Testis (tissue), 3 donors: Measurements from ENCODE around the gene DGLUCY. TPM values are rescaled to one million over a fixed set of nuclear protein-coding genes. Genes with fewer than 3 reads are reported as not detected.
"Not testable (repeated sequence)": the region's sequence is repeated elsewhere in the genome, so short reads cannot be mapped to it uniquely, and the experiment has no call there.

Source experiments
- DNase-seq: peaks from one replicate; pipeline ENCODE4 v3.0.0-alpha.2; 2019
- H3K27ac ChIP-seq, 2 donors: fragments of 200-600 bp; sonication (generic); one replicate each; pipeline ENCODE4 v1.5.1; 2019
- H3K27me3 ChIP-seq: fragments of 200-600 bp; sonication (generic); one replicate; pipeline ENCODE4 v1.5.1; 2019
- H3K36me3 ChIP-seq: fragments of 200-600 bp; sonication (generic); one replicate; pipeline ENCODE4 v1.5.1; 2017; ENCODE audit warnings: low read depth; ENCODE audit errors: missing control alignments
- H3K4me1 ChIP-seq: fragments of 200-600 bp; sonication (generic); one replicate; pipeline ENCODE4 v1.5.1; 2019
- H3K4me3 ChIP-seq, 2 donors: fragments of 200-600 bp; sonication (generic); one replicate each; pipeline ENCODE4 v1.5.1; 2017 to 2019
- H3K9me3 ChIP-seq: fragments of 200-600 bp; sonication (generic); one replicate; pipeline ENCODE4 v1.5.1; 2017
- POLR2A ChIP-seq: fragments of 450-650 bp; IDR thresholded peaks from one replicate; pipeline ENCODE4 v1.6.1; 2017; ENCODE audit warnings: antibody characterized with exemption, mild to moderate bottlenecking, moderate library complexity
- WGBS, 2 donors: methylation state at CpG; one replicate each; pipeline ENCODE4 v1.1.5; 2018; 5-methylcytosine and 5-hydroxymethylcytosine counted together
- intact Hi-C: fragments of 100-400 bp; cut with DNase I; formaldehyde crosslinking; loops from one replicate; pipeline ENCODE4 v1.15.1; 2023; ENCODE audit warnings: low total_unique reads
- polyA plus RNA-seq: library from polyadenylated mRNA; stranded (reverse); fragments of 350-450 nt; fragmentation: Illumina TruSeq; extraction: RNeasy Lipid Tissue Mini Kit (QIAGEN cat#74804); gene quantifications from one replicate; pipeline ENCODE4 v1.2.3, GENCODE V29; 2014; ENCODE audit warnings: low read depth, low replicate concordance; ENCODE audit not compliant: insufficient read depth
- total RNA-seq, 2 donors: library from RNA; depleted of rRNA; stranded (reverse); fragments of >200 nt; gene quantifications; one replicate each; pipeline ENCODE4 v1.2.3, GENCODE V29; 2016
- TF ChIP-seq, protein P1 (sequence below), 3 experiments: fragments of 450-650 bp in 2 of 3; fragments of 200-600 bp in 1 of 3; sonication (generic) in 1 of 3; IDR thresholded peaks; one replicate each; pipeline ENCODE4 v1.5.1; 2016 to 2019; ENCODE audit warnings: antibody characterized with exemption in 3 of 3, mild to moderate bottlenecking in 2 of 3, moderate library complexity in 1 of 3

The DGLUCY gene
- total and polyA plus RNA-seq, 3 donors from 2014 or later, result 77.5 to 161 (median 145) TPM

GRCh38 chr14:91118511-91119068, 4.7 kb downstream of the DGLUCY start:
- intact Hi-C loops, result no loop called here
- no peak for DNase-seq
- TF ChIP-seq POLR2A, result no peak
- TF ChIP-seq, protein P1, sequence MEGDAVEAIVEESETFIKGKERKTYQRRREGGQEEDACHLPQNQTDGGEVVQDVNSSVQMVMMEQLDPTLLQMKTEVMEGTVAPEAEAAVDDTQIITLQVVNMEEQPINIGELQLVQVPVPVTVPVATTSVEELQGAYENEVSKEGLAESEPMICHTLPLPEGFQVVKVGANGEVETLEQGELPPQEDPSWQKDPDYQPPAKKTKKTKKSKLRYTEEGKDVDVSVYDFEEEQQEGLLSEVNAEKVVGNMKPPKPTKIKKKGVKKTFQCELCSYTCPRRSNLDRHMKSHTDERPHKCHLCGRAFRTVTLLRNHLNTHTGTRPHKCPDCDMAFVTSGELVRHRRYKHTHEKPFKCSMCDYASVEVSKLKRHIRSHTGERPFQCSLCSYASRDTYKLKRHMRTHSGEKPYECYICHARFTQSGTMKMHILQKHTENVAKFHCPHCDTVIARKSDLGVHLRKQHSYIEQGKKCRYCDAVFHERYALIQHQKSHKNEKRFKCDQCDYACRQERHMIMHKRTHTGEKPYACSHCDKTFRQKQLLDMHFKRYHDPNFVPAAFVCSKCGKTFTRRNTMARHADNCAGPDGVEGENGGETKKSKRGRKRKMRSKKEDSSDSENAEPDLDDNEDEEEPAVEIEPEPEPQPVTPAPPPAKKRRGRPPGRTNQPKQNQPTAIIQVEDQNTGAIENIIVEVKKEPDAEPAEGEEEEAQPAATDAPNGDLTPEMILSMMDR (IDR thresholded peaks at IDR 0.05), result no peak
- Histone ChIP-seq H3K9me3 (no peaks in the 10 kb centered on the region), H3K36me3 (no peaks in the 10 kb centered on the region), H3K4me1 (peaks cover 16% of the 10 kb centered on the region), H3K4me3 (no peak overlapping the region), H3K27me3 (no peaks in the 10 kb centered on the region), H3K27ac (no peak overlapping the region)
- 86 to 97% methylated on average over 2 of the region's 2 CpGs for WGBS, 2 donors

- 72 to 79% methylated on average over 8 of the region's 8 CpGs for WGBS, 2 donors
- no peak for DNase-seq
- Histone ChIP-seq H3K4me3 (no peak overlapping the region), H3K4me1 (peaks cover 13% of the 10 kb centered on the region), H3K36me3 (no peaks in the 10 kb centered on the region), H3K9me3 (no peaks in the 10 kb centered on the region), H3K27me3 (no peaks in the 10 kb centered on the region), H3K27ac (no peak overlapping the region)
- intact Hi-C loops, result no loop called here
- TF ChIP-seq POLR2A, result no peak
- TF ChIP-seq, protein P1 (IDR thresholded peaks at IDR 0.05), result no peak
Measured at GRCh38 chr14:91119556-91120311, 5.9 kb downstream of the DGLUCY start.

GRCh38 chr14:91123201-91123600, 9.3 kb downstream of the DGLUCY start:
- Histone ChIP-seq H3K9me3 (no peaks in the 10 kb centered on the region), H3K27me3 (no peaks in the 10 kb centered on the region), H3K4me1 (no peaks in the 10 kb centered on the region), H3K36me3 (no peaks in the 10 kb centered on the region), H3K4me3 (no peak overlapping the region), H3K27ac (no peak overlapping the region)
- TF ChIP-seq, protein P1 (IDR thresholded peaks at IDR 0.05), result no peak
- no peak for TF ChIP-seq POLR2A
- no peak for DNase-seq
- 92% methylated on average over 8 of the region's 8 CpGs for WGBS, 2 donors
- intact Hi-C loops, result no loop called here

DNA sequence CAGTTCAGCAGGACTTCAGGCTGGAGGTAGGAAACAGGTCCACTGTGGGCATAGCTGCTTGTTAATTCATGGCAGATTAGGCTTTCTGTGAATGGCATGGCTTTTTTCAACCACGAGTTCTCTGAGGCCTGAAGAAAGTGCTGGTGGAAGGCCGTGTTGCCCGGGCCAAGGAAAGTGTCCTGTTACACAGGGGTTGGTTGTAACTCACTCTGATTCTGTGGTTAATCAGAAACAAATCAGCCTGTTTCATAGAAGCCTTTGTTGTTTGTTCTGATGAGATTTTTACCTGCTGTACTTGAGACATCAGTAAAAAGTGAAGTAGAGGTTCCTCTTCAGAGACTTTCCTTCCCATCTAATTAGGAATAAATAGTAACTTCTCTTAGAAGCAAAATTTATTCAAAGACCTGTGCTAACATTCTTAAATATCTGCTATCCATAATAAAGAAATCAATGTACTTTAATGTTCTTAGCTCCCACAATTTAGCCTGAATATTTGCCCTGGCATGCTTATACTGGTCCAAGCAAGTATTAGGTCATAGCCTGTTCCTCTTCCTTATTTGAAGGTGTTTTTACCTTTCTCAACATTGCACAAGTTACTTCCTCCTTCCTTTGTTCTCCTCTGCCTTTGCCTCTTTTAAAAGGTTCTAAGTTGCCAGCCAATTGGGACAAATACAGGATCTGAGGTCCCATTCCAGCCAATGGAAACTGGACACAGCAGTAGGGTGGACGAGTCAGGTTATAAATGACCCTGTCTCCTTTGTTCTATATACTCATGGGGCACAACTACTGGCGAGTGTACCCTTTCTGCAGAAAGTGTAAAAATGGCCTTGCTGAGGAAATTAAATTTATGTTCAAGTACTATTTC, 10.8 kb downstream of the DGLUCY start:
- H3K4me3 ChIP-seq, H3K9me3 ChIP-seq, DNase-seq, H3K4me1 ChIP-seq, H3K36me3 ChIP-seq, H3K27ac ChIP-seq, intact Hi-C loops, H3K27me3 ChIP-seq: not testable (repeated sequence)
- 91 to 94% methylated on average over 5 of the region's 5 CpGs for WGBS, 2 donors

DNA sequence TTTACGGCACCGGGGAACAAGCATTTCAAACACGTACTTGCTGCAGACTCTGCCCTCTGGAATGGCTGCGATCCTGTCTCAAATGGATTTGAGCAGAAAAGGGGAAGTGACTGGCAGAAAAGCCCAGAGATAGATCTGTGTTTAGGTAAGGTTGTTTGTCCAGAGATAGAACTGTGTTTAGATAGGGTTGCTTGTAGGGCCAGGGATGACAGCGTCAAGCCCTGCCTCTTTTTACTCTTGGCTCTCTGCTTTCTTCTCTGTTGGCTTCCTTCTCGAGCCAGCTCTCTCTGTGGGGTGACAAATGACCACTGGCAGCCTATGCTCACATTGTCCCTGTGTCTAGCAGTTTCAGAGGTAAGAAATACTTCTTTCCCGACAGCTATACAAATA, 11.4 kb downstream of the DGLUCY start:
- no peaks in the 10 kb centered on the region for H3K4me1 ChIP-seq
- no peak overlapping the region for H3K27ac ChIP-seq
- intact Hi-C loops, result no loop called here
- no peak overlapping the region for H3K4me3 ChIP-seq
- H3K36me3 ChIP-seq, result no peaks in the 10 kb centered on the region
- H3K9me3 ChIP-seq, result no peaks in the 10 kb centered on the region
- WGBS, 2 donors, result 83 to 92% methylated on average over 7 of the region's 7 CpGs
- H3K27me3 ChIP-seq, result no peaks in the 10 kb centered on the region
- no peak for DNase-seq
- TF ChIP-seq POLR2A, result no peak
- TF ChIP-seq, protein P1 (IDR thresholded peaks at IDR 0.05), result no peak
